HUES48 (cell line): ENCODE results near the gene MYH7B.

Experiments used
- H3K27ac ChIP-seq: one replicate; pipeline ENCODE4 v1.7.0; 2013; ENCODE audit warnings: low read depth, low read length, inconsistent platforms
- H3K27me3 ChIP-seq: 2 replicates; pipeline ENCODE4 v1.6.1; 2013; ENCODE audit warnings: mild to moderate bottlenecking, low read length; ENCODE audit not compliant: control insufficient read depth, insufficient read depth
- H3K36me3 ChIP-seq: 2 replicates; pipeline ENCODE4 v1.6.1; 2013; ENCODE audit warnings: low read length; ENCODE audit not compliant: control insufficient read depth, insufficient read depth
- H3K4me1 ChIP-seq: 2 replicates; pipeline ENCODE4 v1.6.1; 2013; ENCODE audit warnings: mild to moderate bottlenecking, low read length; ENCODE audit not compliant: control insufficient read depth, insufficient read depth
- H3K4me3 ChIP-seq: 2 replicates; pipeline ENCODE4 v1.5.1; 2013; ENCODE audit warnings: mild to moderate bottlenecking, low read depth, low read length
- H3K9ac ChIP-seq: 2 replicates; pipeline ENCODE4 v1.6.1; 2013; ENCODE audit warnings: mild to moderate bottlenecking, low read depth, low read length, moderate library complexity
- H3K9me3 ChIP-seq: 2 replicates; pipeline ENCODE4 v1.6.1; 2013; ENCODE audit warnings: low read length; ENCODE audit not compliant: control insufficient read depth, insufficient read depth

The MYH7B gene

DNA sequence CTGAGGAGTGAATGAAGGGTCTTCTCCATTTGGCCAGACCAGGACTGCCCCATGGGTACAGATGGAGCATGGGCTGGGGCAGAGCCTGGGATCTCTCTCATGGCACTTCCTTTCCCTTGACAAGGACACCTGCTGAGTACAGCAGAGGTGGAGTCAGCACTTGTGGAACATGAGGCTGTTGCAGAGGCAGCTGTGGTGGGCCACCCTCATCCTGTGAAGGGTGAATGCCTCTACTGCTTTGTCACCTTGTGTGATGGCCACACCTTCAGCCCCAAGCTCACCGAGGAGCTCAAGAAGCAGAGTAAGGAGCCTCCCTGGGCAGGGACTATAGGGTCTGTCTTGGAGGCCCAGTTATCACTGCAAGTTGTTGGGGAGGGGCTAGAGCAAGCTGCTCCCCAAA is 29.7 kb upstream of the MYH7B start:
- Histone ChIP-seq H3K9ac (no peak overlapping the region), H3K36me3 (peaks cover 32% of the 10 kb centered on the region)

GRCh38 chr20:34926581-34926980 is 29.1 kb upstream of the MYH7B start:
- no peaks in the 10 kb centered on the region for H3K4me1 ChIP-seq
- H3K9ac ChIP-seq = no peak overlapping the region
- peaks cover 38% of the 10 kb centered on the region for H3K36me3 ChIP-seq
- H3K27me3 ChIP-seq = no peaks in the 10 kb centered on the region
- H3K4me3 ChIP-seq = no peak overlapping the region
- no peak overlapping the region for H3K27ac ChIP-seq
- H3K9me3 ChIP-seq = no peaks in the 10 kb centered on the region

More for the DNA sequence above, 29.7 kb upstream of the MYH7B start:
- no peak overlapping the region for H3K4me3 ChIP-seq
- no peak overlapping the region for H3K27ac ChIP-seq
- H3K27me3 ChIP-seq = no peaks in the 10 kb centered on the region
- no peaks in the 10 kb centered on the region for H3K4me1 ChIP-seq
- H3K9me3 ChIP-seq = no peaks in the 10 kb centered on the region

DNA sequence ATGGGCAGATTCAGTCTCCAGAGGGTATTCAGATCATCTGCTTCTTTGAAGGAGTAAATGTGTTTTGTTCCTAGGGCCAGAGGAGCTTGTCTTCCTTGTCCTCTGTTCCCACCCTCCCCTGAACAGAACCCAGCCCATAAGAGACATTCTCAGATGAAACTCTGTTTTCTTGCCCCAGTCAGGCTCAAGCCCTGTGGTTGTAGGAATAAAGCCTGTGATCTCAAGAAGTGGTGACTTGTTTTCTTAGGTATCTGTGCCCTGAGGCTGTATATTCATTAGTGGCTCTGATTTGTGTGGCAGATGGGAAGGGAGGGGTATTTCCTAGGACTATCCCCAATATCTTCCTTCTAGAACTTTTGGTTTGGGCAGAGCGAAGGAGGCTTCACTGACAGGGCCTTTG is 27.9 kb upstream of the MYH7B start:
- H3K27ac ChIP-seq = no peak overlapping the region
- peaks cover 45% of the 10 kb centered on the region for H3K36me3 ChIP-seq
- H3K9ac ChIP-seq = no peak overlapping the region

GRCh38 chr20:34928411-34928810 is 27.3 kb upstream of the MYH7B start:
- Histone ChIP-seq H3K9ac (no peak overlapping the region), H3K27ac (no peak overlapping the region), H3K36me3 (peaks cover 47% of the 10 kb centered on the region), H3K27me3 (no peaks in the 10 kb centered on the region), H3K4me1 (no peaks in the 10 kb centered on the region), H3K9me3 (no peaks in the 10 kb centered on the region), H3K4me3 (no peak overlapping the region)

More for the DNA sequence above, 27.9 kb upstream of the MYH7B start:
- no peak overlapping the region for H3K4me3 ChIP-seq
- no peaks in the 10 kb centered on the region for H3K9me3 ChIP-seq
- no peaks in the 10 kb centered on the region for H3K4me1 ChIP-seq
- no peaks in the 10 kb centered on the region for H3K27me3 ChIP-seq

GRCh38 chr20:34931771-34932170 is 23.9 kb upstream of the MYH7B start:
- Histone ChIP-seq H3K9ac (no peak overlapping the region), H3K4me1 (no peaks in the 10 kb centered on the region), H3K27ac (no peak overlapping the region), H3K36me3 (peaks cover 66% of the 10 kb centered on the region), H3K9me3 (no peaks in the 10 kb centered on the region), H3K4me3 (no peak overlapping the region), H3K27me3 (no peaks in the 10 kb centered on the region)

GRCh38 chr20:34938466-34939163 is 17.1 kb upstream of the MYH7B start:
- no peaks in the 10 kb centered on the region for H3K27me3 ChIP-seq
- peaks cover 63% of the 10 kb centered on the region for H3K36me3 ChIP-seq
- H3K27ac ChIP-seq = no peak overlapping the region
- H3K4me3 ChIP-seq = no peak overlapping the region
- no peaks in the 10 kb centered on the region for H3K9me3 ChIP-seq
- no peak overlapping the region for H3K9ac ChIP-seq
- H3K4me1 ChIP-seq = no peaks in the 10 kb centered on the region

DNA sequence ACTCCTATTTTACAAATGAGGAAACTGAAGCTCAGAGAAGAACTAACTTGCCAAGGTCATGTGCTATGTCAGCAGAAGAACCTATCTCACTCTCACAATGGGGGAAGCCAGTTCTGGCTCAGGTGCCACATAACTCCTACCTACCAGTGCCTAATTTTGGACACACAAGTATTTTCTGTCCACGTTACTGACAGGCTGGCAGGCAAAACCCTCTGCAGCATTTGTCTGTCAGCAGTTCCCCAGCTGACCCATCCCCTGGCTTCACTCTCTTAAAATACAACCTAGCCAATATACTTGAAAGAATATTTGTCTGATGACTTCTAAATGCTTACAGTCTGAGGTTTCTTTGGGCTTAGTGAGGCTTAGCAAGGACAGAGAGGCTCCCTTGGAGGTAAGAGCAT is 15.6 kb upstream of the MYH7B start:
- no peaks in the 10 kb centered on the region for H3K4me1 ChIP-seq
- H3K4me3 ChIP-seq = no peak overlapping the region
- H3K9me3 ChIP-seq = no peaks in the 10 kb centered on the region
- H3K36me3 ChIP-seq = peaks cover 72% of the 10 kb centered on the region
- H3K27ac ChIP-seq = no peak overlapping the region
- H3K27me3 ChIP-seq = no peaks in the 10 kb centered on the region
- no peak overlapping the region for H3K9ac ChIP-seq

- H3K27me3 ChIP-seq = no peaks in the 10 kb centered on the region
- H3K36me3 ChIP-seq = peaks cover 71% of the 10 kb centered on the region
- H3K4me3 ChIP-seq = no peak overlapping the region
Measured at GRCh38 chr20:34941226-34941625, 14.4 kb upstream of the MYH7B start.

DNA sequence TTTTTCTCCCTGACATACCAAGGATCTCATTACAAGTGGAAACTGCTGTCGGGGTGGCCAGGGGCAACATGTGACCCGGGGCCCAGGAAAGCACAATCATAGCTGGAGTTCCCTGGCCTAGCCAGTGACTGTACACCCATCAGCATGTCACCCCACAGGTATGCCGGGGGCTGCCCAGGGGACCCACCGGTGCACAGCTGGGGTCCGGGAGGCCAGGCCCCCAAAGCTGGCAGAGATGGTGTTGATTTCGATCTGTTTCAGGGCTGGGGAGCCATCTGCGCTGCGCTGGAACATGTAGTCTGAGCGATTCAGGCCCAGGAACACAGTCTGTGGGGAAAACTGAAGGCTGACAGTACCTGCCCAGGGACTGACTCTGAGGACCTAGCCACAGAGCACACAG is 13.4 kb upstream of the MYH7B start:
- Histone ChIP-seq H3K27me3 (no peaks in the 10 kb centered on the region), H3K9me3 (no peaks in the 10 kb centered on the region), H3K36me3 (peaks cover 68% of the 10 kb centered on the region), H3K4me1 (no peaks in the 10 kb centered on the region), H3K4me3 (no peak overlapping the region), H3K9ac (no peak overlapping the region), H3K27ac (no peak overlapping the region)

More at GRCh38 chr20:34941226-34941625, 14.4 kb upstream of the MYH7B start:
- Histone ChIP-seq H3K9ac (no peak overlapping the region), H3K9me3 (no peaks in the 10 kb centered on the region), H3K27ac (no peak overlapping the region), H3K4me1 (no peaks in the 10 kb centered on the region)

DNA sequence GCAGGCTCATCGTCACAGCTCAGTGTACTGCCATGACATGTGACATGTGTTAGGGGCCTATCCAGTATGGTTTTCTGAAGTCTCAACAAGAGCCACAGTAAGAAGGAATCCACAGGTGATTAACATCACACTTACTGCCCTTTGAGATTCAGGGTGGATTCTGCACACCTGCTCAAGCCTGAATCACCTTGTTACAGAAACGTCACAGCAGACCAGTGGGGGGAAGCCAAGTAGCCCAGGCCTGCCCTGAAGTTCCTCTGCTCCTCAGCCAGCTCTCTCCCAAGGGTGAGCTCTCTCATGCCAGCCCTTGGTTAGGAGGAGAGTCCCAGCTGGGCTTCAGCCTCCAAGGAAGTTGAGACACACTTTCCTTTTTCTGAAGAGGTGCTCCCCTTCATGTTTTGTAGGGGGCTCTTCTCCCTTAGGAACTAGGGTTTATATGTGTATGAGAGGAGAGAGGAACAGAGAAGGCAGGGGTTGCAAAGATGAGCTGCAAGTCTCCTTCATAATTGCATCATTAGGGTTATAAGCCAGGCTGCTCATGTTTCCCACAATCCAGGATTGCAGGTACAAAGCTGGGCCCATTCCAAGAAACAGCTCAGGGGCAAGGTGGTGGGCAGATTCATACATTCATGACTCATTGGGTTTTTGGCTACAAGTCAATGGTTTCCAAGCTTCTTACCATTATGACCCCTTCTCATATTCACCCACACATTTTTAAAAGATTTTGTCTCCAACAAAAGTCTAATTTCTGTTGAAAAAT is 11.7 kb upstream of the MYH7B start:
- Histone ChIP-seq H3K27me3 (no peaks in the 10 kb centered on the region), H3K4me3 (no peak overlapping the region), H3K9ac (no peak overlapping the region), H3K27ac (no peak overlapping the region), H3K36me3 (peaks cover 59% of the 10 kb centered on the region), H3K9me3 (no peaks in the 10 kb centered on the region), H3K4me1 (no peaks in the 10 kb centered on the region)

- Histone ChIP-seq H3K27me3 (no peaks in the 10 kb centered on the region), H3K27ac (no peak overlapping the region), H3K36me3 (peaks cover 64% of the 10 kb centered on the region), H3K4me1 (no peaks in the 10 kb centered on the region), H3K9ac (no peak overlapping the region), H3K4me3 (no peak overlapping the region), H3K9me3 (no peaks in the 10 kb centered on the region)
Measured at GRCh38 chr20:34945315-34946077, 10.2 kb upstream of the MYH7B start.
